ENCODE measurements around the gene TCF23.

Gene TCF23

DNA sequence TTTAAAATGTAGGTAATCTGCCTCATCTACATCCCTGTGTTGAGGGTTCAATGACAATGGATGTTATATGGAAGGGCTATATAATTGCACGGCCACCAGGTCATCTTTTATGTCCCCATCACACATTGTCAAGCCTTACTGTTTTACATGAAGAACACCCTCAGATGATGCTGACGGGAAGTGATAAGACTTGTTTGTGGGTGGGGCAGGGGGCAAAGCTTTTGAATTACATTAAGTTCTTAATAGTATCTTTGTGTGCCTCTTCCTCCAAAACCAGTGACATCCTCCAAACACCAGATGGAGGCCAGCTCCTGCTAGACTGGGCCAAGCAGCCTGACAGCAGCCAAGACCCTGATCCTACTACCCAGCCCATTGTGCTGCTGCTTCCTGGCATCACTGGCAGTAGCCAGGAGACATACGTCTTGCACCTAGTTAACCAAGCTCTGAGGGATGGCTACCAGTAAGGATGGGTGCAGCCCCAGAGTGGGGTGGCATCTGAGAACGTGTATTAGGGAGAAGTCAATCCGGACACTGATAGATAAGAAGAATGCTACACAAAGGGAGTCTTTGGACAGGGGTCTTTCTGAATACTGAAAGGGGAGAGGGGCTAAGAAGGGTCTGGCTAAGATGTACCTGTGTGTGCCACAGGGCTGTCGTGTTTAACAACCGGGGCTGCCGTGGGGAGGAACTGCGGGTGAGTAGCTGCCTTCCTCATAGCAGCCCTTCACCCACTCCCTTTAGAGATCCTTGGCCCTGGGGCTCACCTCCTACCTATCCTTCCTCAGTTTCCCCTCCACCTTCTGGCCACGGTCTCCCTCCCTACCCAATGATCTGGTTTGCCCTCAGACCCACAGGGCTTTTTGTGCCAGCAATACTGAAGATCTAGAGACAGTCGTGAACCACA lies 19.9 kb upstream of the TCF23 start:
- Histone ChIP-seq H3K4me3 (ENCODE audit: low read depth in 1 of 2, low read length in 2 of 2) (no peak overlapping the region), H3K9ac (ENCODE audit: low read depth in 1 of 2, low read length in 2 of 2) (no peak overlapping the region), H3K36me3 (ENCODE audit: control insufficient read depth in 1 of 2, insufficient read depth in 2 of 2, low read length in 2 of 2) (peaks cover 23 to 37% of the 10 kb centered on the region in 2 donors), H3K27ac (ENCODE audit: low read depth, low read length) (no peak overlapping the region), H3K4me1 (ENCODE audit: control insufficient read depth in 1 of 2, insufficient read depth in 2 of 2, low read length in 2 of 2) (peaks cover 14 to 19% of the 10 kb centered on the region in 2 donors), H3K27me3 (ENCODE audit: control insufficient read depth in 1 of 2, insufficient read depth in 2 of 2, low read length in 2 of 2) (no peaks in the 10 kb centered on the region), H3K9me3 (ENCODE audit: control insufficient read depth in 1 of 2, low read length in 2 of 2) (no peaks in the 10 kb centered on the region)

GRCh38 chr2:27130396-27130795 lies 18.4 kb upstream of the TCF23 start:
- Histone ChIP-seq H3K27ac (ENCODE audit: low read depth, low read length) (no peak overlapping the region), H3K4me1 (ENCODE audit: control insufficient read depth in 1 of 2, insufficient read depth in 2 of 2, low read length in 2 of 2) (peaks cover 14 to 16% of the 10 kb centered on the region in 2 donors), H3K27me3 (ENCODE audit: control insufficient read depth in 1 of 2, insufficient read depth in 2 of 2, low read length in 2 of 2) (no peaks in the 10 kb centered on the region), H3K9me3 (ENCODE audit: control insufficient read depth in 1 of 2, low read length in 2 of 2) (no peaks in the 10 kb centered on the region), H3K9ac (ENCODE audit: low read depth in 1 of 2, low read length in 2 of 2) (no peak overlapping the region), H3K36me3 (ENCODE audit: control insufficient read depth in 1 of 2, insufficient read depth in 2 of 2, low read length in 2 of 2) (peaks cover 23 to 37% of the 10 kb centered on the region in 2 donors), H3K4me3 (ENCODE audit: low read depth in 1 of 2, low read length in 2 of 2) (no peak overlapping the region)

DNA sequence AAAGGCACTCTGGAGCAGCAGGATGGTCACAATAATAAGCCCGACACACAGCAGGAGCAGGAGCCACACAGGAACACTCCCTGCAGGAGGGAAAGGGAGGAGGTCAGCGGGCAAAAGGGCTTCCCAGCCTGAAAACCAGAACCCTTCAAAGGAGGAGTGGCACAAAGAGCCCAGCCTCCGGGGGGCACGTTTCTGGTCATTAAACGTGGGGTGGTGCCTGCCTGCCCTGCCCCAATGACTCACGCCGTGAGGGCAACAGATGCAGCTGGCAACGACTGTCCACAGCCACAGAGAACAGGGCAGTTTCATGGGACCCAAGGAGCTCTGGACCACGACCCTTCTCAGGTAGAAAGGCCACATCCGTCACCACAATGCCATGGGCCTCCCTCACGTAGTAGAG lies 17.4 kb upstream of the TCF23 start:
- Histone ChIP-seq H3K4me3 (ENCODE audit: low read depth in 1 of 2, low read length in 2 of 2) (no peak overlapping the region), H3K36me3 (ENCODE audit: control insufficient read depth in 1 of 2, insufficient read depth in 2 of 2, low read length in 2 of 2) (peaks cover 23 to 37% of the 10 kb centered on the region in 2 donors), H3K9me3 (ENCODE audit: control insufficient read depth in 1 of 2, low read length in 2 of 2) (no peaks in the 10 kb centered on the region), H3K27ac (ENCODE audit: low read depth, low read length) (no peak overlapping the region), H3K27me3 (ENCODE audit: control insufficient read depth in 1 of 2, insufficient read depth in 2 of 2, low read length in 2 of 2) (no peaks in the 10 kb centered on the region), H3K9ac (ENCODE audit: low read depth in 1 of 2, low read length in 2 of 2) (no peak overlapping the region), H3K4me1 (ENCODE audit: control insufficient read depth in 1 of 2, insufficient read depth in 2 of 2, low read length in 2 of 2) (peaks cover 14% of the 10 kb centered on the region in 2 donors)

DNA sequence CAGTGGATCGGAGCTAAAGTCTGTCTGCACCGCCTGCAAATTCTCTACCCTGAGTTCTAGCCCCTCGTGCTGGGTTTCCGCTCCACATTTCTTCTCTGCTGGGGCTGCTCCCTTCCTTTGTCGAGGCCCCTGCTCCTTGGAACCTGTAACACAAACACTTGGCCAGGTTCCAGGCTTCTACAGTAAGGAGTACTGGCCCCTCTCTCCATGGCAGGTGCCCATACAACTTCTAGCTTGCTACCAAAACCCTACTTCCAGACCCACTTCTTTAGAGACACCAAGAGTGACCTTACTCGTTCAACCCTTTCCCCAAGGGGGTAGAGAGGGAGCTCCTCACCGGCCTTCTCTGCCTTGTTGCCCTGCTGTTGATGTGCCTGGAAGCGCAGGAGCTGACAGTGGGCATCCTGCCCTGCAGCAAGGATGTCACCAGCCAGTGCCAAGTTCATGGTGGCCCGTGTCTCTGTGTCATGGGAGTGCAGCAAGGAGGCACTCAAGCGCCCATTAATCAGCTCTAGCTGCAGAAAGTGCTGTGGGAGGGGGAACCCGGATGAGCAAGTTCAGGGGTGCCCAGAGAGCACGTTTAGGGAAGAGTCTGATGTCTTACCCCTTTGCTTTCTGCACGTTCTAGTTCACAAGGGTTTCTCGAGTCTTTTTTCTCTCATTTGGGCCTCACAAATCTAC lies 15.5 kb upstream of the TCF23 start:
- Histone ChIP-seq H3K27ac (ENCODE audit: low read depth, low read length) (no peak overlapping the region), H3K9ac (ENCODE audit: low read depth in 1 of 2, low read length in 2 of 2) (peak overlapping the region; percentile 81 to 91), H3K4me1 (ENCODE audit: control insufficient read depth in 1 of 2, insufficient read depth in 2 of 2, low read length in 2 of 2) (peaks cover 14% of the 10 kb centered on the region in 2 donors), H3K9me3 (ENCODE audit: control insufficient read depth in 1 of 2, low read length in 2 of 2) (no peaks in the 10 kb centered on the region), H3K4me3 (ENCODE audit: low read depth in 1 of 2, low read length in 2 of 2) (peak overlapping the region; percentile 80 to 90), H3K27me3 (ENCODE audit: control insufficient read depth in 1 of 2, insufficient read depth in 2 of 2, low read length in 2 of 2) (no peaks in the 10 kb centered on the region), H3K36me3 (ENCODE audit: control insufficient read depth in 1 of 2, insufficient read depth in 2 of 2, low read length in 2 of 2) (peaks cover 23 to 37% of the 10 kb centered on the region in 2 donors)

DNA sequence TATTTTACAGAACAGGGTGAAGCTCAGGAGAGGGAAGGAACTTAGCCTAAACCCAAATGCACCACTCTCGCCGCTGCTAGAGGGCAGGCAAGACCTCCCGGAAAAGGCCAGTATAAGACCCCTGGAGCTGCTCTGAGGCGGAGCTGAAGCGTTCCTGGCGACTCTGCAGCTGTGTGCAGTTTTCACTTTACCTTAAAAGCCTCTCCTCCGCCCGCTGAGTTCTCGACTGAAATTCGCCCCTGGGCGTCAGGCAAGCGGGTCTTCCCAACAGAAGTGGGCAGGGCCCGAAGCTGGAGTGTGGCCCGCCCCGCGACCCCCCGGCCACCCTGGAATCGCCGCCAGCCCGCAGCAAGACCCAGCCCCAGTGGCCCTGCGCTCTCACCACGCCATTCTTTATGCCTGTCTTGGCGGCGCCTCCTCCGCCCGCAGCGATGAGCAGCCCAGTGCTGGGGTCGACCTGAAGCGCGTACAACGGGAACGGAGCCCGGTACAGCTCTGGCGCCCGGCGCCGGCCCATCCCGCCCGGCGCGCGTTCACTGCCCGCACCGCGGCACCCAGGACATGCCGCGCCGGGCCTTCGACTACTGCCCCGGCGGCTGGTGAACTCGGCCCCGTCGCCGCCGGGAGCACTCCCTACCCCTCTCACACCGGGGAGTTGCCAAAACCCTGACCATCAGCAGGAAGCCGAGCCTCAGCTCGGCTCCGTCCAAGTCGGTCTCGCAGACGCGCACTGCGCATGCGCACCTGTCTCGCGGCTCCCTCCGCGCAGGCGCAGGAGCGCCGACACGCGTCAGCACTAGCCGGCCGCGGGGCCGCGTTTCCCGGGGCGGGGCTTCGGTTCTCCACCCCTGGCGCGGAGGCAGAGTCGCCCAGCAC lies 14.7 kb upstream of the TCF23 start, which contains the start of gene PREB:
TSS of gene PREB (minus strand) at position 732 of the 876 bp plus-strand sequence. CDS start at position 517, 215 bp downstream.
- H3K27me3 ChIP-seq (ENCODE audit: control insufficient read depth in 1 of 2, insufficient read depth in 2 of 2, low read length in 2 of 2) = no peaks in the 10 kb centered on the region
- H3K27ac ChIP-seq (ENCODE audit: low read depth, low read length) = peak within 1 kb of the TSS; percentile 6
- no peaks in the 10 kb centered on the region for H3K9me3 ChIP-seq (ENCODE audit: control insufficient read depth in 1 of 2, low read length in 2 of 2)
- H3K4me1 ChIP-seq (ENCODE audit: control insufficient read depth in 1 of 2, insufficient read depth in 2 of 2, low read length in 2 of 2) = peaks cover 14% of the 10 kb centered on the region in 2 donors
- peak within 1 kb of the TSS; percentile 81 to 91 for H3K9ac ChIP-seq (ENCODE audit: low read depth in 1 of 2, low read length in 2 of 2)
- H3K36me3 ChIP-seq (ENCODE audit: control insufficient read depth in 1 of 2, insufficient read depth in 2 of 2, low read length in 2 of 2) = peaks cover 23 to 33% of the 10 kb centered on the region in 2 donors
- peak within 1 kb of the TSS; percentile 80 to 90 for H3K4me3 ChIP-seq (ENCODE audit: low read depth in 1 of 2, low read length in 2 of 2)

DNA sequence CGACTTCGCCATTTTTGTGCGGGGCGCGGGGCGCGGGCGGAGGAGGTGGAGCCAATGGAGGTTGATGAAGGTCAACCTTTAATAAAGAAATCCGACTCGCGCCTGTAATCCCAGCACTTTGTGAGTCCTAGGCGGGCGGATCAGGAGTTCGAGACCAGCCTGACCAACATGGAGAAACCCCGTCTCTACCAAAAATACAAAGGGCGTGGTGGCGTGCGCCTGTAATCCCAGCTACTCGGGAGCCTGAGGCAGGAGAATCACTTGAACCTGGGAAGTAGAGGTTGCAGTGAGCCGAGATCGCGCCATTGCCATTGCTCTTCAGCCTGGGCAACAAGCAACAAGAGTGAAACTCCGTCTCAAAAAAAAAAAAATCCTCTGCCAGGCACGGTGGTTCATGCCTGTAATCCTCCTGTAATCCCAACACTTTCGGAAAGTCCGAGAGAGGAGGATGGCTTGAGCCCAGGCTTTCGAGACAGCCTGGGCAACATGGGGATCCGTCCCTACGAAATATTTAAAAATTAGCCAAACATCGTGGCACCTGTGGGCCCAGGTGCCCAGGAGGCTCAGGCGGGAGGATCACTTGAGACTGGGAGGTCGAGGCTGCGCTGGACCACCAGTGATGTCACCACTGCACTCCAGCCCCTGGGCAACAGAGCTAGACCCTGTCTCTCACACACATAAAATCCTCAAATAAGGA lies 13.9 kb upstream of the TCF23 start:
- H3K27me3 ChIP-seq (ENCODE audit: control insufficient read depth in 1 of 2, insufficient read depth in 2 of 2, low read length in 2 of 2) = no peaks in the 10 kb centered on the region
- peaks cover 23 to 26% of the 10 kb centered on the region in 2 donors for H3K36me3 ChIP-seq (ENCODE audit: control insufficient read depth in 1 of 2, insufficient read depth in 2 of 2, low read length in 2 of 2)
- H3K9me3 ChIP-seq (ENCODE audit: control insufficient read depth in 1 of 2, low read length in 2 of 2) = no peaks in the 10 kb centered on the region
- H3K9ac ChIP-seq (ENCODE audit: low read depth in 1 of 2, low read length in 2 of 2) = peak overlapping the region in 1 of 2 donors; percentile 18
- peak overlapping the region; percentile 53 to 80 for H3K4me3 ChIP-seq (ENCODE audit: low read depth in 1 of 2, low read length in 2 of 2)
- H3K27ac ChIP-seq (ENCODE audit: low read depth, low read length) = no peak overlapping the region
- peaks cover 14% of the 10 kb centered on the region in 2 donors for H3K4me1 ChIP-seq (ENCODE audit: control insufficient read depth in 1 of 2, insufficient read depth in 2 of 2, low read length in 2 of 2)

DNA sequence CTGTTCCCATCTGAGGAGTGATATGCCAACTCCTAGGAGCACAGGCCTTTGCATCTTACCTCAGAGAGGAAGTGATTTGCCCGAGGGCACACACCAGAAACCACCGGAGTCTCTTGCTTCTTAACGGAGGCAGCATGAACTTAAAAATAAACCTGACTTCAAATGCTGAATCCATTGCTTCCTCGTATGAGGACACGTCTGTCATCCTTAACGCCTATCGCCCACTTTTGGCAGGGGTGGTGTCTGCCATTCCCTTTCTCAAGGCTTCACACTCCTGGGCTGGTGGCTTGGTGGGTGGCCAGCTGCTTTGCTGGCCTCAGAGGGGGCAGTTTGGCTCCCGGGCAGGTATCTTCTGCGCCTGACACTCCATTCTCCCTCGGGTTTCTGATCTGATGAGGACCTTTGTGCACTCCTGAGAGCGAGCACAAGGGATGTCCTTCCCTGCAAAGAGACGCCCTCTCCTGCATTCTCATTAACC lies 13.3 kb upstream of the TCF23 start:
- H3K9ac ChIP-seq (ENCODE audit: low read depth in 1 of 2, low read length in 2 of 2) = no peak overlapping the region
- H3K27me3 ChIP-seq (ENCODE audit: control insufficient read depth in 1 of 2, insufficient read depth in 2 of 2, low read length in 2 of 2) = no peaks in the 10 kb centered on the region
- H3K9me3 ChIP-seq (ENCODE audit: control insufficient read depth in 1 of 2, low read length in 2 of 2) = no peaks in the 10 kb centered on the region
- no peak overlapping the region for H3K4me3 ChIP-seq (ENCODE audit: low read depth in 1 of 2, low read length in 2 of 2)
- H3K27ac ChIP-seq (ENCODE audit: low read depth, low read length) = no peak overlapping the region
- H3K36me3 ChIP-seq (ENCODE audit: control insufficient read depth in 1 of 2, insufficient read depth in 2 of 2, low read length in 2 of 2) = peaks cover 19 to 20% of the 10 kb centered on the region in 2 donors
- H3K4me1 ChIP-seq (ENCODE audit: control insufficient read depth in 1 of 2, insufficient read depth in 2 of 2, low read length in 2 of 2) = peaks cover 14% of the 10 kb centered on the region in 2 donors

DNA sequence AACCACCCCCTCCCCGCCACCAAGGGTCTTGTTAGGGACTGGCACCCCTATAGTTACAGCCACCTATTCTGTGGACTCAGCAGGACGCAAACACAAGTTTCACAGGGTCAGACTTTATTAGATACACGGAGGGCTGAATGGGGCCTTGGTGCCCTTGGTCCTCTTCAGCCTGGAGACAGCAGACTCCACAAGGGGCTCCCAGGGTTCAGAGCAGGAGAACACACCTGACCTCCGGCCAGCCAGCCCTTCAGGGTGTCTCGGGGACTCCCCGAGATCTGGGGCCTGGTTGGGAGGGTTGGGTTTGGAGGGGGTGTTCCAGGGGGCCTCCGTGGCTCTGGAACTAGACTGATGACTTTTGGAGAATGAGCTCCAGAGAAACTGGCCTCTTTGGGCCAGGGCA lies 12.1 kb upstream of the TCF23 start:
- no peak overlapping the region for H3K4me3 ChIP-seq (ENCODE audit: low read depth in 1 of 2, low read length in 2 of 2)
- H3K27me3 ChIP-seq (ENCODE audit: control insufficient read depth in 1 of 2, insufficient read depth in 2 of 2, low read length in 2 of 2) = no peaks in the 10 kb centered on the region
- H3K36me3 ChIP-seq (ENCODE audit: control insufficient read depth in 1 of 2, insufficient read depth in 2 of 2, low read length in 2 of 2) = peaks cover 7 to 10% of the 10 kb centered on the region in 2 donors
- no peaks in the 10 kb centered on the region for H3K9me3 ChIP-seq (ENCODE audit: control insufficient read depth in 1 of 2, low read length in 2 of 2)
- peaks cover 14% of the 10 kb centered on the region in 2 donors for H3K4me1 ChIP-seq (ENCODE audit: control insufficient read depth in 1 of 2, insufficient read depth in 2 of 2, low read length in 2 of 2)
- no peak overlapping the region for H3K9ac ChIP-seq (ENCODE audit: low read depth in 1 of 2, low read length in 2 of 2)
- no peak overlapping the region for H3K27ac ChIP-seq (ENCODE audit: low read depth, low read length)

- Histone ChIP-seq H3K9ac (ENCODE audit: low read depth in 1 of 2, low read length in 2 of 2) (no peak overlapping the region), H3K4me1 (ENCODE audit: control insufficient read depth in 1 of 2, insufficient read depth in 2 of 2, low read length in 2 of 2) (peaks cover 14% of the 10 kb centered on the region in 2 donors), H3K4me3 (ENCODE audit: low read depth in 1 of 2, low read length in 2 of 2) (no peak overlapping the region), H3K27ac (ENCODE audit: low read depth, low read length) (no peak overlapping the region), H3K9me3 (ENCODE audit: control insufficient read depth in 1 of 2, low read length in 2 of 2) (no peaks in the 10 kb centered on the region), H3K36me3 (ENCODE audit: control insufficient read depth in 1 of 2, insufficient read depth in 2 of 2, low read length in 2 of 2) (peaks cover under 1 to 5% of the 10 kb centered on the region in 2 donors), H3K27me3 (ENCODE audit: control insufficient read depth in 1 of 2, insufficient read depth in 2 of 2, low read length in 2 of 2) (no peaks in the 10 kb centered on the region)
These were observed 11.4 kb upstream of the TCF23 start for GRCh38 chr2:27137322-27137935.

Data from duodenal mucosa (tissue), 2 donors.